IMR-90 (cell line): Measurements from ENCODE around the gene PLA2G2F. TPM values are rescaled to one million over a fixed set of nuclear protein-coding genes. Genes with fewer than 3 reads are reported as not detected.

Experiments used
- ATAC-seq: fragments of 200-7000 bp; cut with Tn5 transposase; 2 replicates; pipeline ENCODE4 v1.9.1; 2020; ENCODE audit warnings: low read depth, mild to moderate bottlenecking, moderate library complexity
- BruUV-seq: library from RNA; stranded (reverse); fragments of 400-500 nt; replicated peaks from 2 replicates; lab custom pipeline; 2021; lab: Mats Ljungman, UMichigan
- CTCF ChIA-PET: fragments of 300-600 bp; formaldehyde crosslinking; extraction: SDS; loops from one replicate; lab custom pipeline; 2021; ENCODE audit warnings: antibody characterized with exemption; lab: Yijun Ruan, JAX
- POLR2A ChIA-PET: fragments of 300-600 bp; sonication (Branson Sonifier 250); formaldehyde crosslinking; loops from one replicate; lab custom pipeline; 2022; ENCODE audit warnings: antibody characterized with exemption; ENCODE audit not compliant: unreplicated experiment; lab: Charles Lee
- DNase-seq: peaks from one replicate; pipeline ENCODE4 v3.0.0; 2013
- H2AFZ ChIP-seq: replicated peaks from 2 replicates; pipeline ENCODE3; 2013; ENCODE audit warnings: low read length, mild to moderate bottlenecking; ENCODE audit not compliant: poor library complexity
- H2AK5ac ChIP-seq: 2 replicates; pipeline ENCODE4 v1.6.1; 2013; ENCODE audit warnings: low read depth, low read length, inconsistent platforms
- H2AK9ac ChIP-seq: replicated peaks from 2 replicates; pipeline ENCODE3; 2013; ENCODE audit warnings: mild to moderate bottlenecking, low read depth, low read length, moderate library complexity; ENCODE audit not compliant: poor library complexity
- H2BK120ac ChIP-seq: 2 replicates; pipeline ENCODE4 v1.6.1; 2013; ENCODE audit warnings: low read depth, low read length, inconsistent platforms
- H2BK15ac ChIP-seq: 3 replicates; pipeline ENCODE4 v1.6.1; 2013; ENCODE audit warnings: low read depth, low read length, inconsistent platforms
- H2BK20ac ChIP-seq: 2 replicates; pipeline ENCODE4 v1.6.1; 2013; ENCODE audit warnings: low read depth, mild to moderate bottlenecking, inconsistent platforms, low read length, moderate library complexity
- H2BK5ac ChIP-seq: 2 replicates; pipeline ENCODE4 v1.6.1; 2013; ENCODE audit warnings: mild to moderate bottlenecking, low read depth, low read length, inconsistent platforms; ENCODE audit not compliant: poor library complexity, severe bottlenecking
- H3K14ac ChIP-seq: replicated peaks from 2 replicates; pipeline ENCODE4 v1.6.1; 2013; ENCODE audit warnings: low read depth, low read length, inconsistent platforms
- H3K18ac ChIP-seq: 2 replicates; pipeline ENCODE4 v1.6.1; 2013; ENCODE audit warnings: low read depth, low read length, control low read depth
- H3K23ac ChIP-seq: 2 replicates; pipeline ENCODE4 v1.6.1; 2013; ENCODE audit warnings: low read depth, low read length, inconsistent platforms
- H3K27ac ChIP-seq: 2 replicates; pipeline ENCODE4 v1.5.1; 2013; ENCODE audit warnings: mild to moderate bottlenecking, control low read depth, low read length; ENCODE audit not compliant: insufficient read depth
- H3K27me3 ChIP-seq: 2 replicates; pipeline ENCODE4 v1.6.1; 2013; ENCODE audit warnings: low read length; ENCODE audit not compliant: control insufficient read depth, insufficient read depth
- H3K36me3 ChIP-seq: 2 replicates; pipeline ENCODE4 v1.6.1; 2013; ENCODE audit warnings: low read length, mixed read lengths; ENCODE audit not compliant: control insufficient read depth, insufficient read depth
- H3K4ac ChIP-seq: 2 replicates; pipeline ENCODE4 v1.6.1; 2013; ENCODE audit warnings: low read depth, low read length, inconsistent platforms
- H3K4me1 ChIP-seq: 2 replicates; pipeline ENCODE4 v1.6.1; 2013; ENCODE audit warnings: low read length, mixed read lengths; ENCODE audit not compliant: control insufficient read depth, insufficient read depth
- H3K4me2 ChIP-seq: 2 replicates; pipeline ENCODE4 v1.6.1; 2013; ENCODE audit warnings: low read depth, mild to moderate bottlenecking, control low read depth, low read length, moderate library complexity
- H3K4me3 ChIP-seq: 2 replicates; pipeline ENCODE4 v1.5.1; 2013; ENCODE audit warnings: low read depth, mild to moderate bottlenecking, control low read depth, low read length, moderate library complexity; ENCODE audit not compliant: insufficient read depth
- H3K56ac ChIP-seq: 2 replicates; pipeline ENCODE4 v1.6.1; 2013; ENCODE audit warnings: low read length, inconsistent platforms; ENCODE audit not compliant: insufficient read depth; ENCODE audit errors: extremely low read depth
- H3K79me1 ChIP-seq, 2 experiments: 2 replicates each; pipeline ENCODE4 v1.6.1; 2013; ENCODE audit warnings: low read length in 2 of 2, inconsistent platforms in 1 of 2, low read depth in 1 of 2
- H3K9ac ChIP-seq: 2 replicates; pipeline ENCODE4 v1.6.1; 2013; ENCODE audit warnings: low read depth, low read length, control low read depth
- H3K9me1 ChIP-seq: 2 replicates; pipeline ENCODE4 v1.6.1; 2013; ENCODE audit warnings: low read length, inconsistent platforms; ENCODE audit not compliant: insufficient read depth
- H3K9me3 ChIP-seq: 2 replicates; pipeline ENCODE4 v1.6.1; 2013; ENCODE audit warnings: low read length; ENCODE audit not compliant: control insufficient read depth, insufficient read depth
- H4K20me1 ChIP-seq: 2 replicates; pipeline ENCODE4 v1.6.1; 2013; ENCODE audit warnings: low read length, inconsistent platforms; ENCODE audit not compliant: insufficient read depth
- H4K5ac ChIP-seq: 2 replicates; pipeline ENCODE4 v1.6.1; 2013; ENCODE audit warnings: mild to moderate bottlenecking, low read depth, low read length, control low read depth
- H4K8ac ChIP-seq, 2 experiments: 2 replicates each; pipeline ENCODE4 v1.6.1; 2013; ENCODE audit warnings: low read depth in 2 of 2, low read length in 2 of 2, control low read depth in 1 of 2, inconsistent platforms in 1 of 2
- H4K91ac ChIP-seq: 2 replicates; pipeline ENCODE4 v1.6.1; 2013; ENCODE audit warnings: low read depth, low read length, inconsistent platforms; ENCODE audit not compliant: insufficient read depth
- MAZ ChIP-seq: IDR thresholded peaks from 2 replicates; pipeline ENCODE4 v1.6.1; 2012; ENCODE audit warnings: low read depth, mild to moderate bottlenecking, low read length, improper control_type of control experiment, moderate library complexity, borderline replicate concordance
- WGBS, 2 experiments: methylation state at CpG; one replicate each; pipeline versions ENCODE4 v1.1.5 to v1.1.7; 2013; ENCODE audit warnings: missing lambda C conversion rate in 2 of 2; ENCODE audit not compliant: insufficient read length in 1 of 2; ENCODE audit errors: extremely low coverage in 2 of 2; 5-methylcytosine and 5-hydroxymethylcytosine counted together
- dilution Hi-C: fragments of 300-500 bp; cut with HindIII; formaldehyde crosslinking; loops from one replicate; pipeline ENCODE4 v1.14.3; 2018; ENCODE audit warnings: low sequenced_read_pairs; ENCODE audit not compliant: unreplicated experiment
- in situ Hi-C: fragments of 300-500 bp; cut with MboI; formaldehyde crosslinking; loops from 3 replicates; pipeline ENCODE4 v1.14.3; 2019; ENCODE audit warnings: low sequenced_read_pairs, inconsistent platforms, mixed read lengths
- intact Hi-C: fragments of 100-400 bp; cut with micrococcal nuclease; formaldehyde crosslinking; loops from 2 replicates; pipeline ENCODE4 v1.10.0; 2022
- polyA plus RNA-seq, 3 experiments: library from polyadenylated mRNA; depleted of rRNA; stranded (reverse); fragments of >200 nt; gene quantifications; 2 replicates each; pipeline ENCODE4 v1.2.3, GENCODE V29; 2012; ENCODE audit warnings: low replicate concordance in 1 of 3
- total RNA-seq: library from RNA; depleted of rRNA; stranded (reverse); fragments of >200 nt; gene quantifications from 2 replicates; pipeline ENCODE4 v1.2.3, GENCODE V29; 2012

Gene PLA2G2F
- total and polyA plus RNA-seq, 2 of the 4 experiments (the other 2 are of a cell fraction): not detected

GRCh38 chr1:20169932-20170331 is 30.8 kb downstream of the PLA2G2F start:
- Histone ChIP-seq H3K14ac (no peak overlapping the region), H3K36me3 (no peaks in the 10 kb centered on the region), H2AK9ac (no peak overlapping the region), H3K23ac (no peak overlapping the region), H3K9me1 (no peaks in the 10 kb centered on the region), H2BK120ac (no peak overlapping the region), H3K9me3 (no peaks in the 10 kb centered on the region), H2BK5ac (no peak overlapping the region), H4K20me1 (no peaks in the 10 kb centered on the region), H3K27ac (no peak overlapping the region), H4K5ac (no peak overlapping the region), H3K4ac (no peak overlapping the region), H2BK20ac (no peak overlapping the region), H2AFZ (no peak overlapping the region), H3K18ac (no peak overlapping the region), H3K27me3 (peaks cover 19% of the 10 kb centered on the region), H2BK15ac (no peak overlapping the region), H3K56ac (no peak overlapping the region), H3K4me2 (no peak overlapping the region), H3K4me1 (no peaks in the 10 kb centered on the region), H3K79me1 (no peaks in the 10 kb centered on the region), H3K4me3 (no peak overlapping the region), H4K8ac (no peak overlapping the region), H3K9ac (no peak overlapping the region), H2AK5ac (no peak overlapping the region), H4K91ac (no peak overlapping the region)
- DNase-seq: no peak
- CTCF ChIA-PET: no interaction called here
- 90% methylated on average over 2 of the region's 5 CpGs; no CpG with 5 or more reads in 1 of the 2 experiments for WGBS, 2 experiments
- TF ChIP-seq MAZ: no peak
- BruUV-seq: no TSS peak
- POLR2A ChIA-PET: no interaction called here
- no peak for ATAC-seq
- intact Hi-C loops: no loop called here
- in situ Hi-C loops: no loop called here
- dilution Hi-C loops: no loop called here
